K562 (cell line): ENCODE data around the gene ARNT2.

Source experiments
- PCBP2 ChIP-seq: fragments of 200-400 bp; formaldehyde crosslinking; IDR thresholded peaks from 2 replicates; pipeline ENCODE4 v1.6.1; 2018; ENCODE audit warnings: low read length, low read depth, mild to moderate bottlenecking, moderate library complexity; ENCODE audit not compliant: poor library complexity, severe bottlenecking
- PRPF4 ChIP-seq: fragments of 200-400 bp; formaldehyde crosslinking; IDR thresholded peaks from one replicate; pipeline ENCODE4 v1.6.1; 2017; ENCODE audit warnings: low read length, low read depth, mild to moderate bottlenecking; ENCODE audit not compliant: insufficient read depth, poor library complexity, severe bottlenecking
- SLC30A9 ChIP-seq: fragments of 250-450 bp; sonication (Bioruptor Pico); IDR thresholded peaks from 2 replicates; pipeline ENCODE4 v1.8.0; 2022; ENCODE audit warnings: mild to moderate bottlenecking, moderate library complexity
- SP2 ChIP-seq: IDR thresholded peaks from 2 replicates; pipeline ENCODE4 v1.6.1; 2011; ENCODE audit warnings: mild to moderate bottlenecking, low read depth, low read length, moderate library complexity; ENCODE audit not compliant: poor library complexity, severe bottlenecking; ENCODE audit errors: extremely low read depth
- ZNF3 ChIP-seq: fragments of 250-450 bp; sonication (Bioruptor Pico); IDR thresholded peaks from 2 replicates; pipeline ENCODE4 v1.5.0; 2021; ENCODE audit warnings: mild to moderate bottlenecking, moderate library complexity
- TF ChIP-seq, protein P1 (sequence below): sonication (generic); formaldehyde crosslinking; IDR thresholded peaks from 2 replicates; pipeline ENCODE4 v1.8.0; 2022; ENCODE audit warnings: mild to moderate bottlenecking, low read depth, missing genetic modification reagents
- TF ChIP-seq, protein P2 (sequence below), 3 experiments: IDR thresholded peaks in 2 of 3; conservative IDR thresholded peaks in 1 of 3; 2 replicates each; pipeline ENCODE4 v1.5.1; 2011 to 2012; ENCODE audit warnings: low read length in 3 of 3, mild to moderate bottlenecking in 3 of 3, control low read depth in 2 of 3, improper control_type of control experiment in 1 of 3, inconsistent platforms in 1 of 3, low read depth in 1 of 3, mixed read lengths in 1 of 3, moderate library complexity in 1 of 3; ENCODE audit not compliant: insufficient read depth in 2 of 3
- TF ChIP-seq, protein P3 (sequence below): sonication (generic); formaldehyde crosslinking; IDR thresholded peaks from 2 replicates; pipeline ENCODE4 v1.8.0; 2022; ENCODE audit warnings: mild to moderate bottlenecking, missing genetic modification reagents, borderline replicate concordance

DNA sequence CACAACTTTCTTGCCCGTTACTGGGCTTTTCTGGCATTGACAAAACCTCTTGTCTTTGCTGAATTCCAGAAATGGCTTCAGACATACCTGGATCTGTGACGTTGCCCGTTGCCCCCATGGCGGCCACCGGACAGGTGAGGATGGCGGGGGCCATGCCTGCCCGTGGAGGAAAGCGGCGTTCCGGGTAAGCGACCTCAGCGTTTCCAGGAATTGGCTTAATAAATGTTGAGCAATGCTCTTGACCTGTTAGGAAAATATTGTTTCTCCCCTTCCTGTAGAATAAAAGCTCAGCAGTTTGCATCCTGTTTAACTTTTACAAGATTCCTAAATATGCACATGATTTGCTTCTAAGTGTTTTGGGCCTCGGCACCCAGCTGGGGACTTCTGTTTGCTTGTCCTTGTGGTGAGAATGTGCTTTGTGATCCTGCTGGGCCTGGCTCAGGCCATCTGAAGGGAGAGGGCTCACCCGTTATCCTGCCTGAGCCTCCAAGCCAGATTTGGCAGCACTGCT is 46.7 kb downstream of the ARNT2 start:
- TF ChIP-seq ZNF3: no peak
- no peak for TF ChIP-seq SLC30A9 (CRISPR knock-in tag)
- TF ChIP-seq PRPF4: no peak
- no peak for TF ChIP-seq SP2
- TF ChIP-seq, protein P1, sequence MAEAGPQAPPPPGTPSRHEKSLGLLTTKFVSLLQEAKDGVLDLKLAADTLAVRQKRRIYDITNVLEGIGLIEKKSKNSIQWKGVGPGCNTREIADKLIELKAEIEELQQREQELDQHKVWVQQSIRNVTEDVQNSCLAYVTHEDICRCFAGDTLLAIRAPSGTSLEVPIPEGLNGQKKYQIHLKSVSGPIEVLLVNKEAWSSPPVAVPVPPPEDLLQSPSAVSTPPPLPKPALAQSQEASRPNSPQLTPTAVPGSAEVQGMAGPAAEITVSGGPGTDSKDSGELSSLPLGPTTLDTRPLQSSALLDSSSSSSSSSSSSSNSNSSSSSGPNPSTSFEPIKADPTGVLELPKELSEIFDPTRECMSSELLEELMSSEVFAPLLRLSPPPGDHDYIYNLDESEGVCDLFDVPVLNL: no peak
- TF ChIP-seq, protein P2, sequence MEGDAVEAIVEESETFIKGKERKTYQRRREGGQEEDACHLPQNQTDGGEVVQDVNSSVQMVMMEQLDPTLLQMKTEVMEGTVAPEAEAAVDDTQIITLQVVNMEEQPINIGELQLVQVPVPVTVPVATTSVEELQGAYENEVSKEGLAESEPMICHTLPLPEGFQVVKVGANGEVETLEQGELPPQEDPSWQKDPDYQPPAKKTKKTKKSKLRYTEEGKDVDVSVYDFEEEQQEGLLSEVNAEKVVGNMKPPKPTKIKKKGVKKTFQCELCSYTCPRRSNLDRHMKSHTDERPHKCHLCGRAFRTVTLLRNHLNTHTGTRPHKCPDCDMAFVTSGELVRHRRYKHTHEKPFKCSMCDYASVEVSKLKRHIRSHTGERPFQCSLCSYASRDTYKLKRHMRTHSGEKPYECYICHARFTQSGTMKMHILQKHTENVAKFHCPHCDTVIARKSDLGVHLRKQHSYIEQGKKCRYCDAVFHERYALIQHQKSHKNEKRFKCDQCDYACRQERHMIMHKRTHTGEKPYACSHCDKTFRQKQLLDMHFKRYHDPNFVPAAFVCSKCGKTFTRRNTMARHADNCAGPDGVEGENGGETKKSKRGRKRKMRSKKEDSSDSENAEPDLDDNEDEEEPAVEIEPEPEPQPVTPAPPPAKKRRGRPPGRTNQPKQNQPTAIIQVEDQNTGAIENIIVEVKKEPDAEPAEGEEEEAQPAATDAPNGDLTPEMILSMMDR (IDR thresholded peaks at IDR 0.05 in 2 of 3, conservative IDR thresholded peaks at IDR 0.05 in 1 of 3; ENCODE audit: insufficient read depth in 2 of 3, low read depth in 1 of 3, low read length in 3 of 3): no peak
- no peak for TF ChIP-seq PCBP2
- TF ChIP-seq, protein P3, sequence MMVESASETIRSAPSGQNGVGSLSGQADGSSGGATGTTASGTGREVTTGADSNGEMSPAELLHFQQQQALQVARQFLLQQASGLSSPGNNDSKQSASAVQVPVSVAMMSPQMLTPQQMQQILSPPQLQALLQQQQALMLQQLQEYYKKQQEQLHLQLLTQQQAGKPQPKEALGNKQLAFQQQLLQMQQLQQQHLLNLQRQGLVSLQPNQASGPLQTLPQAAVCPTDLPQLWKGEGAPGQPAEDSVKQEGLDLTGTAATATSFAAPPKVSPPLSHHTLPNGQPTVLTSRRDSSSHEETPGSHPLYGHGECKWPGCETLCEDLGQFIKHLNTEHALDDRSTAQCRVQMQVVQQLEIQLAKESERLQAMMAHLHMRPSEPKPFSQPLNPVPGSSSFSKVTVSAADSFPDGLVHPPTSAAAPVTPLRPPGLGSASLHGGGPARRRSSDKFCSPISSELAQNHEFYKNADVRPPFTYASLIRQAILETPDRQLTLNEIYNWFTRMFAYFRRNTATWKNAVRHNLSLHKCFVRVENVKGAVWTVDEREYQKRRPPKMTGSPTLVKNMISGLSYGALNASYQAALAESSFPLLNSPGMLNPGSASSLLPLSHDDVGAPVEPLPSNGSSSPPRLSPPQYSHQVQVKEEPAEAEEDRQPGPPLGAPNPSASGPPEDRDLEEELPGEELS (CRISPR knock-in tag): no peak
